Stomach (tissue), 4 donors: ENCODE results near the gene HMGN2.
A peak's percentile ranks its signal among the peaks of the same experiment; 100 is the strongest.

Experiments used
- CTCF ChIP-seq, 7 experiments: fragments of 450-650 bp in 4 of 7; fragments of 200-600 bp in 3 of 7; sonication (generic) in 3 of 7; IDR thresholded peaks; one replicate each; pipeline ENCODE4 v1.5.1; 2016 to 2019; ENCODE audit warnings: antibody characterized with exemption in 7 of 7, control low read depth in 2 of 7, mild to moderate bottlenecking in 1 of 7
- EP300 ChIP-seq: sonication (generic); formaldehyde crosslinking; IDR thresholded peaks from one replicate; pipeline ENCODE4 v1.6.1; 2017; ENCODE audit warnings: antibody characterized with exemption
- POLR2AphosphoS5 ChIP-seq, 3 donors: sonication (generic); formaldehyde crosslinking; IDR thresholded peaks; one replicate each; pipeline ENCODE4 v1.6.1; 2016; ENCODE audit warnings: antibody characterized with exemption in 3 of 3

GRCh38 chr1:26500488-26501175, 28.4 kb downstream of the HMGN2 start:
- TF ChIP-seq CTCF (IDR thresholded peaks at IDR 0.05) (no peak), EP300 (no peak), POLR2AphosphoS5 (IDR thresholded peaks at IDR 0.05) (peak in 2 of 3 donors; percentile 71 to 86)
